ENCODE measurements around the gene CD44.

DNA sequence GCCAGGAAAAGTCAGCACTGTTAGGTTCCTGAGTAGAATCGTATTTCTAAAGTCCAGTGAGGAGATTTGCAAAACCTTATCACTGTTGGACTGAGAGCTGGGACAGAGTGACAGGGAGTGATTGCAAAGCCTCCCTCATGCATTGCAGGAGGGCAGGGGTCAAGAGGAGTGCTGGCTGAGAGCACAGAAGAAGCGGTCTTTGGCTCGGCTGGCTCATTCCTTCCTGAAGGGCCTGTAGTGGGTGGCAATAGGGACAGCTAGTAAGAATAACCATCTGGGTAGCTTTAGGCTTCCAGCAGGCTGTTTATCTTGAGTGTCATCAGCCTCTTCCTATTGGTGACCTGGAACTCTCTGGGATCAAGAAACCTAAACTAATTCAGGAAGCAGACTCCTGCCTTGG is 53.4 kb downstream of the CD44 start:
- TF ChIP-seq, protein P1, sequence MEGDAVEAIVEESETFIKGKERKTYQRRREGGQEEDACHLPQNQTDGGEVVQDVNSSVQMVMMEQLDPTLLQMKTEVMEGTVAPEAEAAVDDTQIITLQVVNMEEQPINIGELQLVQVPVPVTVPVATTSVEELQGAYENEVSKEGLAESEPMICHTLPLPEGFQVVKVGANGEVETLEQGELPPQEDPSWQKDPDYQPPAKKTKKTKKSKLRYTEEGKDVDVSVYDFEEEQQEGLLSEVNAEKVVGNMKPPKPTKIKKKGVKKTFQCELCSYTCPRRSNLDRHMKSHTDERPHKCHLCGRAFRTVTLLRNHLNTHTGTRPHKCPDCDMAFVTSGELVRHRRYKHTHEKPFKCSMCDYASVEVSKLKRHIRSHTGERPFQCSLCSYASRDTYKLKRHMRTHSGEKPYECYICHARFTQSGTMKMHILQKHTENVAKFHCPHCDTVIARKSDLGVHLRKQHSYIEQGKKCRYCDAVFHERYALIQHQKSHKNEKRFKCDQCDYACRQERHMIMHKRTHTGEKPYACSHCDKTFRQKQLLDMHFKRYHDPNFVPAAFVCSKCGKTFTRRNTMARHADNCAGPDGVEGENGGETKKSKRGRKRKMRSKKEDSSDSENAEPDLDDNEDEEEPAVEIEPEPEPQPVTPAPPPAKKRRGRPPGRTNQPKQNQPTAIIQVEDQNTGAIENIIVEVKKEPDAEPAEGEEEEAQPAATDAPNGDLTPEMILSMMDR (IDR thresholded peaks at IDR 0.05): no peak
- no peak for TF ChIP-seq POLR2A (IDR thresholded peaks at IDR 0.05)

All from heart left ventricle (tissue), 13 donors.